Bronchial epithelial cell (primary cell): ENCODE measurements around the gene PNPT1. TPM values are rescaled to one million over a fixed set of nuclear protein-coding genes. Genes with fewer than 3 reads are reported as not detected.
A peak's percentile ranks its signal among the peaks of the same experiment; 100 is the strongest.

ENCODE experiments used
- DNase-seq: peaks from one replicate; pipeline ENCODE4 v3.0.0-alpha.2; 2010; ENCODE audit warnings: low read depth
- FAIRE-seq: peaks from 2 replicates; lab custom pipeline; 2011; peaks lifted over from hg19 to GRCh38; lab: Jason Lieb, UNC
- H3K27me3 ChIP-seq: 2 replicates; pipeline ENCODE4 v1.5.1; 2011; ENCODE audit warnings: low read length; ENCODE audit not compliant: control insufficient read depth, insufficient read depth
- H3K36me3 ChIP-seq: 2 replicates; pipeline ENCODE4 v1.5.1; 2011; ENCODE audit warnings: low read length; ENCODE audit not compliant: control insufficient read depth, insufficient read depth
- H3K4me3 ChIP-seq: 2 replicates; pipeline ENCODE4 v1.5.1; 2011; ENCODE audit warnings: mild to moderate bottlenecking, low read depth, low read length, control low read depth
- CTCF ChIP-seq: IDR thresholded peaks from 2 replicates; pipeline ENCODE4 v1.5.1; 2011; ENCODE audit warnings: mild to moderate bottlenecking, moderate library complexity, low read length, control low read depth, inconsistent platforms; ENCODE audit not compliant: insufficient read depth, severe bottlenecking
- total RNA-seq: library from RNA; depleted of rRNA; stranded (reverse); fragments of >200 nt; gene quantifications from 2 replicates; pipeline ENCODE4 v1.2.1, GENCODE V29; 2014

Gene PNPT1
- total RNA-seq, 1 donor from 2014 or later = 30.8 TPM

GRCh38 chr2:55585451-55586080 lies 108.1 kb downstream of the PNPT1 start:
- Histone ChIP-seq H3K27me3 (no peaks in the 10 kb centered on the region), H3K36me3 (no peaks in the 10 kb centered on the region), H3K4me3 (no peak overlapping the region)
- FAIRE-seq (no peak), DNase-seq (peak; percentile 35)
- TF ChIP-seq CTCF = no peak

Other genes with a start within 250 kb of the PNPT1 start
- gene CFAP36, start 174.1 kb downstream of the PNPT1 start, total RNA-seq = 12.4 and 24.1 TPM in 2 replicates
- gene PPP4R3B, start 76.2 kb downstream of the PNPT1 start, total RNA-seq = 42.9 and 57.7 TPM in 2 replicates
- gene EFEMP1, start 229.9 kb upstream of the PNPT1 start, total RNA-seq = 113 and 227 TPM in 2 replicates